Endometrium (tissue), 2 donors: Measurements from ENCODE around the gene SLC39A2.
A peak's percentile ranks its signal among the peaks of the same experiment; 100 is the strongest.
"Not testable (repeated sequence)": the region's sequence is repeated elsewhere in the genome, so short reads cannot be mapped to it uniquely, and the experiment has no call there.

Experiments used
- FAIRE-seq: peaks from 2 replicates; lab custom pipeline; 2012; peaks lifted over from hg19 to GRCh38; lab: Jason Lieb, UNC
- donor health status: control.
- donor health status: control.

The SLC39A2 gene

GRCh38 chr14:20997115-20997514 is 2.0 kb upstream of the SLC39A2 start:
- FAIRE-seq = no peak

- FAIRE-seq = no peak
Observed at GRCh38 chr14:20997564-20997963, 1.5 kb upstream of the SLC39A2 start.

GRCh38 chr14:20998139-20998538 is 954 bp upstream of the SLC39A2 start:
- no peak for FAIRE-seq

GRCh38 chr14:20999591-20999990 is 498 bp downstream of the SLC39A2 start:
- no peak for FAIRE-seq

GRCh38 chr14:21001218-21001617 is 2.1 kb downstream of the SLC39A2 start:
- no peak for FAIRE-seq

GRCh38 chr14:21003788-21004346 is 4.8 kb downstream of the SLC39A2 start:
- no peak for FAIRE-seq

- not testable (repeated sequence) for FAIRE-seq
Observed at GRCh38 chr14:21009721-21010120, 10.6 kb downstream of the SLC39A2 start.

GRCh38 chr14:21011136-21011535 is 12.0 kb downstream of the SLC39A2 start:
- no peak for FAIRE-seq

GRCh38 chr14:21014761-21015190 is 15.7 kb downstream of the SLC39A2 start:
- FAIRE-seq = peak; percentile 26

- FAIRE-seq = no peak
Observed at GRCh38 chr14:21015312-21015711, 16.2 kb downstream of the SLC39A2 start.

GRCh38 chr14:21016413-21017190 is 17.5 kb downstream of the SLC39A2 start:
- no peak for FAIRE-seq

- FAIRE-seq = no peak
Observed at GRCh38 chr14:21017528-21018245, 18.6 kb downstream of the SLC39A2 start.

- FAIRE-seq = no peak
Observed at GRCh38 chr14:21018286-21018685, 19.2 kb downstream of the SLC39A2 start.

- no peak for FAIRE-seq
Observed at GRCh38 chr14:21018781-21019180, 19.7 kb downstream of the SLC39A2 start.

GRCh38 chr14:21019366-21019765 is 20.3 kb downstream of the SLC39A2 start:
- FAIRE-seq = no peak

GRCh38 chr14:21020977-21021545 is 22.0 kb downstream of the SLC39A2 start:
- FAIRE-seq = no peak

- no peak for FAIRE-seq
Observed at GRCh38 chr14:21022686-21023085, 23.6 kb downstream of the SLC39A2 start.

GRCh38 chr14:21023174-21023573 is 24.1 kb downstream of the SLC39A2 start:
- FAIRE-seq = no peak

GRCh38 chr14:21023817-21024584 is 24.9 kb downstream of the SLC39A2 start:
- FAIRE-seq = no peak

- no peak for FAIRE-seq
Observed at GRCh38 chr14:21024585-21025370, 25.7 kb downstream of the SLC39A2 start, which contains the start of gene NDRG2. TSS of gene NDRG2 (minus strand) at chr14:21025061. CDS start at chr14:21023315, 1,746 bp downstream.
